ENCODE measurements around the gene C19orf25. TPM values are rescaled to one million over a fixed set of nuclear protein-coding genes. Genes with fewer than 3 reads are reported as not detected.
A peak's percentile ranks its signal among the peaks of the same experiment; 100 is the strongest.

Gene C19orf25
- total RNA-seq, 1 donor from 2014 or later: 31.4 TPM

DNA sequence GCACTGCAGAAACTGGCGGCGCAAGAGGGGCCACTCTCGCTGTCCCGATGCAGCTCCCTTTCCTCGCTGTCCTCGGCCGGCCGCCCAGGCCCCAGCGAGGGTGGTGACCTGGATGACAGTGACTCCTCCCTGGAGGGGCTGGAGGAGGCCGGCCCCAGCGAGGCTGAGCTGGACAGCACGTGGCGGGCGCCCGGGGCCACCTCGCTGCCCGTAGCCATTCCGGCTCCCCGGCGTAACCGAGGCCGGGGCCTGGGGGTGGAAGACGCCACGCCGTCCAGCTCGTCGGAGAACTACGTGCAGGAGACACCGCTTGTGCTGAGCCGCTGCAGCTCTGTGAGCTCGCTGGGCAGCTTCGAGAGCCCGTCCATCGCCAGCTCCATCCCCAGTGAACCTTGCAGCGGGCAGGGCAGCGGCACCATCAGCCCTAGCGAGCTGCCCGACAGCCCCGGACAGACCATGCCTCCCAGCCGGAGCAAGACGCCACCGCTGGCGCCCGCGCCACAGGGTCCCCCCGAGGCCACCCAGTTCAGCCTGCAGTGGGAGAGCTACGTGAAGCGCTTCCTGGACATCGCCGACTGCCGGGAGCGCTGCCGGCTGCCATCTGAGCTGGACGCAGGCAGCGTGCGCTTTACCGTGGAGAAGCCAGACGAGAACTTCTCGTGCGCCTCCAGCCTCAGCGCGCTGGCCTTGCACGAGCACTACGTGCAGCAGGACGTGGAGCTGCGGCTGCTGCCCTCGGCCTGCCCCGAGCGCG lies 12.4 kb downstream of the C19orf25 start:
- DNase-seq (ENCODE audit: low read depth): no peak

DNA sequence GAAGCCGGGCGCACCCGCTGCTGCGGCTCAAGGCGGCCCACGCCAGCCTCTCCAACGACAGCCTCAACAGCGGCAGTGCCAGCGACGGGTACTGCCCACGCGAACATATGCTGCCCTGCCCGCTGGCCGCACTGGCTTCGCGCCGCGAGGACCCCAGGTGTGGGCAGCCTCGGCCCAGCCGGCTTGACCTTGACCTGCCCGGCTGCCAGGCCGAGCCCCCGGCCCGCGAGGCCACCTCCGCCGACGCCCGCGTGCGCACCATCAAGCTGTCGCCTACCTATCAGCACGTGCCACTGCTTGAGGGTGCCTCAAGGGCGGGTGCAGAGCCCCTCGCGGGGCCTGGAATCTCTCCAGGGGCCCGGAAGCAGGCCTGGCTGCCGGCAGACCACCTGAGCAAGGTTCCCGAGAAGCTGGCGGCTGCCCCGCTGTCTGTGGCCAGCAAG lies 13.0 kb downstream of the C19orf25 start:
- DNase-seq (ENCODE audit: low read depth): no peak

DNA sequence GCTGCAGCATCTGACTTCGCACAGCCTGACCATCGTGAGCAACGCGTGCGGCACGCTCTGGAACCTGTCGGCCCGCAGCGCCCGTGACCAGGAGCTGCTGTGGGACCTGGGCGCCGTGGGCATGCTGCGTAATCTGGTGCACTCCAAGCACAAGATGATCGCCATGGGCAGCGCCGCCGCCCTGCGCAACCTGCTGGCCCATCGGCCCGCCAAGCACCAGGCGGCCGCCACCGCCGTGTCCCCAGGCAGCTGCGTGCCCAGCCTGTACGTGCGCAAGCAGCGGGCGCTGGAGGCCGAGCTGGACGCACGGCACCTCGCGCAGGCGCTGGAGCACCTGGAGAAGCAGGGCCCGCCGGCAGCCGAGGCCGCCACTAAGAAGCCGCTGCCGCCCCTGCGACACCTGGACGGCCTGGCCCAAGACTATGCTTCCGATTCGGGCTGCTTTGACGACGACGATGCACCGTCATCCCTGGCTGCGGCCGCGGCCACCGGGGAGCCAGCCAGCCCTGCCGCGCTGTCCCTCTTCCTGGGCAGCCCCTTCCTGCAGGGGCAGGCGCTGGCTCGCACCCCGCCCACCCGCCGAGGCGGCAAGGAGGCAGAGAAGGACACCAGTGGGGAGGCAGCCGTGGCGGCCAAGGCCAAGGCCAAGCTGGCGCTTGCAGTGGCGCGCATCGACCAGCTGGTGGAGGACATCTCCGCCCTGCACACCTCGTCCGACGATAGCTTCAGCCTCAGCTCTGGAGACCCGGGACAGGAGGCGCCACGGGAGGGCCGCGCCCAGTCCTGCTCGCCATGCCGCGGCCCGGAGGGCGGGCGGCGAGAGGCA lies 13.6 kb downstream of the C19orf25 start:
- peak; percentile 19 for DNase-seq (ENCODE audit: low read depth)

DNA sequence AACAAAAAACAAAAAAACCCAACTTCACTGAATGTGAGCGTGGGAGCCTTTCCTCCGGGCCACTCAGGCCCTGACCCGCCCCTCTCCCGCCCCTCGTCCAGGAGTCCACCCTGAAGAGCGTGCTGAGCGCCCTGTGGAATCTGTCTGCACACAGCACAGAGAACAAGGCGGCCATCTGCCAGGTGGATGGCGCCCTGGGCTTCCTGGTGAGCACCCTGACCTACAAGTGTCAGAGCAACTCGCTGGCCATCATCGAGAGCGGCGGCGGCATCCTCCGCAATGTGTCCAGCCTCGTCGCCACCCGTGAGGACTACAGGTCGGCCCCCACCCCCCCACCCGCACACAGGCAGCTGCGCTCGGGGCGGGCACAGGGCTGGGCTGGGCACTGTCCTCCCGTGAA lies 17.2 kb downstream of the C19orf25 start:
- no peak for DNase-seq (ENCODE audit: low read depth)

DNA sequence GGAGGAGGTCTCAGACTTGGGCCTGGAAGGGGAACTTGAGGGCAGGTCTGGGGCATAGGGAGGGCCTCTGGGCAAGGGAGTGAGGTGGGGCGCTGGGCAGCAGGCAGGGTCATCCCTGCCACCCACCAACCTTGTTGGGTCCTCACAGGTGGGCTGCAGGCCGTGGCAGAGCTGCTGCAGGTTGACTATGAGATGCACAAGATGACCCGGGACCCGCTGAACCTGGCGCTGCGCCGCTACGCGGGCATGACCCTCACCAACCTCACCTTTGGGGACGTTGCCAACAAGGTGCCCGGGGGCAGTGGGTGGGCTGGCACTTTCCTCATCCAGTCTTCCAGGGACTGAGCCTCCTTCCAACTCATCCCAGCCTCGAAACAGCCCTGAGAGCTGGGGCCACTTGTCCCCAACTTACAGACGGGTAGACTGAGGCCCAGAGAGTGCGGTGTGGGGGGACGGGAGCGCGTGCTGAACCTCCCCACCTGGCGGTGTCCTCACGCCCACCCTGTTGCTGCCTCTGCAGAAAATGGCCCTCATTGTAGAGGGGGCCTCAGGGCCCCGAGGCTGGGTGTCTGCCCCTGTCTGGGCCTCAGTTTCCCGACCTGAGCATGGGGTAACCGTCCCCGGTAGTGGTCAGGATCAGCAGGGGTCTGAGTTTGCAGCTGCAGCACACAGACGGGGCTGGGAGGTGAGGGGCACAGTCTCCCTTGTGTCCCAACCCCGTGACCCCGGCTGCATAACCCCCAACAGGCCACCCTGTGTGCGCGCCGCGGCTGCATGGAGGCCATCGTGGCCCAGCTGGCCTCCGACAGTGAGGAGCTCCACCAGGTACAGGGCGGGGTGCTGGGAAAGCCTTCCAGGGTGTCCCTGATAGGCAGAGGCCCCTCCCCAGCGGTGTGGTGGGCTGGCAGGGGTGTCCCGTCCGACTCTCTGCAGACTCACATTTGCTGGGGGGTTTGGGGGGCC lies 18.7 kb downstream of the C19orf25 start:
- no peak for DNase-seq (ENCODE audit: low read depth)

DNA sequence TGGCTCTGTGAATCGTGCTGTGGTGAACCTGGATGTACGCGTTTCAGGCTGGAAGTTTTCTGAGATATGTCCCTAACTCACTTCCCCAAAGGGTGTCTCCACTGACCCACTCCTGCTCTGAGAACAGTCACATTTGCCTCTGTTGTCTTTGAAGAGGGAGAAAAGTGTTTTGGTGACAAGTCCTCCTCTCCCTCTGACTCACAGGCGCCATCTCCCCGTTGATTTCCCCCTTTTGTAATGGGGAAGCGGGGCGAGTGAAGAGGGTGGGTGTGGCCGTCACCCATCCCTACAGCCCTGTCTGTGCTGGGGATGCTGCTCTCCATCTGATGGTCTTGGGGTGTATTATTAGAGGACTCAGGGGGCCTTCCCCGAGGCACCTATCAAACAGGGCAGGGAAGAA lies 19.5 kb downstream of the C19orf25 start:
- no peak for DNase-seq (ENCODE audit: low read depth)

DNA sequence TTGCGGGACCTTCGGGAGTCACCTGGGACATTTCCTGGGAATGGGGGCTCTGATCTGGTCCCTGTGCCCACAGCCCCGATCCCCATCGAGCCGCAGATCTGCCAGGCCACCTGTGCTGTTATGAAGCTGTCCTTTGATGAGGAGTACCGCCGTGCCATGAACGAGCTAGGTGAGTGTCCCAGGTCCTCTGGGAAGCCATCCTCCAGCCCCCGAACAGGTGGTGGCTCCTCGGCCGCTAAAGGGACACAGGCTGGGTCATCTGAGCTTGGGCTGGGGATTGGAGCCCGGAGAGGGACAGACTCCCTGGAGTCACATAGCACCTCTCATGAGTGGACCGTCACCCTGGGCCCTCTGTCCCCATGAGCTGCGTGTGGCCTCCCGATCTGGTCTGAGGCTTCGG lies 21.1 kb downstream of the C19orf25 start:
- no peak for DNase-seq (ENCODE audit: low read depth)

DNA sequence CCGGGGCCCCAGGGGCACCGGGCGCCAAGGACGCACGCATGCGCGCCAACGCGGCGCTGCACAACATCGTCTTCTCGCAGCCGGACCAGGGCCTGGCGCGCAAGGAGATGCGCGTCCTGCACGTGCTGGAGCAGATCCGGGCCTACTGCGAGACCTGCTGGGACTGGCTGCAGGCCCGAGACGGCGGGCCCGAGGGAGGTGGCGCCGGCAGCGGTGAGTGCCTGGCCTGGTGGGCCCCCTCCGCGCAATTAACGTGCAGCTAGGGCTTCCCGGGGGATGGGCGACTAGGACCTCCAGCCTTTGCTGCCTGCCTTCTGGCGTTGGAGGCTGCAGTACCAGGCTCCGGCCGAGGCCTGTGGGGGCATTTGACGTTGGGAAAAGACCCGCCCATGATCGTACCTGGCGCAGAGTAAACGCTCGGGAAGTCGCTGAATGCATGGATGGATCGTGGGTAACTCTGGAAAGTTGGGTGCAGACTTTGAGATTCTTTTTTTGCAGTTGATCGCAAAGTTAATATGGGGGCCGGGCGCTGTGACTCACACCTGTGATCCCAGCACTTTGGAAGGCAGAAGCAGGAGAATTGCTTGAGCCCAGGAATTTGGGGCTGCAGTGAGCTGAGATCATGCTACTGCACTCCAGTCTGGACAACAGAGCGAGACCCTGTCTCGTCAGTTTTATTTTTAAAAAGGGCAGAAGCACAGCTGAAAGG lies 21.8 kb downstream of the C19orf25 start:
- DNase-seq (ENCODE audit: low read depth): no peak

DNA sequence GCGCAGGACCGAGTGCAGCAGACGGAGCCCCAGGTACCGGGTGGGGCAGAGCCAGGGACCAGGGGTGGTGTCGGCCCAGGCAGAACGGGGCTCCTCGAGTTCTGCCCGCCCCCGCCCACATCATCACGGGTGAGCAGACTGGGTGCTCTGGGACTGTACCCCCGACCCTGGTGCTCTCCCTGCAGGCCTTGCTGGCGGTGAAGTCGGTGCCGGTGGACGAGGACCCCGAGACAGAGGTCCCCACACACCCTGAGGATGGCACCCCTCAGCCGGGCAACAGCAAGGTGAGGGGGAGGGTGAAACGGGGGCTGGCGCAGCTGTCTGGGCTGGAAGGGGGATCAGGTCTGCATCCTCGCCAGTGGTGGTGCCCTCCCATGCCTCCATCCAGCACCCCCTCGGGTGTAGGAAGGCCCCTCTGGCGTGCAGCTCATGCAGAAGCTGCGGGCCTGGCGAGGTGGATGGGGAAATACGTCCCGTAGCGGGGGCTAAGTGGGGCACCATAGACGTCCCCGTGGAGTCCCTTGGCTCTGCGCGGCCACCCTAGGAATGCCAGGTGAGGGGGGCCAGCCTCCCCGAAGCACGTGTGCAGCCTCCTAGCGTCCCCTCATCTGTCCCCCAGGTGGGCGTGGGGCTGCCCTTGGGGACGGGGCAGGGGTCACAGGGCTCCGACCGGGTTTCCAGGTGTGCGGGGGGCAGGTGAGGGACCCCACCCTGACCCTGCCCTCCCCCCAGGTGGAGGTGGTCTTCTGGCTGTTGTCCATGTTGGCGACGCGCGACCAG lies 22.7 kb downstream of the C19orf25 start:
- no peak for DNase-seq (ENCODE audit: low read depth)

DNA sequence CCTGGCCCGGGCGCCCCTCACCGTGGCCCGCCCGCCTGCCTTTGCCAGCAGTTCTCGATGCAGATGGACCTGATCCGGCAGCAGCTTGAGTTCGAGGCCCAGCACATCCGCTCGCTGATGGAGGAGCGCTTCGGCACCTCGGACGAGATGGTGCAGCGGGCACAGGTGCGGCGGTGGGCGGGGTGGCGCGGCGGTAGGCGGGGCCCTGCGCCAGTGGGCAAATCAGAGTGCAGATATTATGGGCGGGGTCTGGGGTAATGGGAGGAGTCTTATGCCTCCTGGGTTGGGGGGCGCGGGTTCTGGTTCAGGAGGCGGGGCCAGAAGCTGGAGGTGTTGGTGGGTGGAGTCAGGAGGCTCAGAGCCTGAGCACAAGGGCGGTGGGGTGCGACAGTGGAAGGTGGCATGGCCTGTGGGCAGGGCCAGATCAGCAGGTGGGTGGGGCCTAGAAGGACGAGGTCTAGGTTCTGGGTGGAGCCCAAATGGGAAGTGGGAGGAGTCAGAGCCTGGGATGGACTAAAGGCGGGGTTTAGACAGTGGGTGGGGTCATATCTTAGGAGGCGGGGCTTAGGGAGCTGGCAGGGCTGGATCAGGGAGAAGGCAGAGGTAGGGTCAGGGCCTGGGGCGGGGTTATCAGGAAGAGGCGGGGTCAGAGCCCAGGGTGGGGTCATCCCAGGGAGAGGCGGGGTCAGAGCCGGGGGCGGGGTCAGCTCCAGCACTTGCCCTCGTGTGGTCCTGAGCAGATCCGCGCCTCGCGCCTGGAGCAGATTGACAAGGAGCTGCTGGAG lies 23.5 kb downstream of the C19orf25 start:
- DNase-seq (ENCODE audit: low read depth): peak; percentile 18

DNA sequence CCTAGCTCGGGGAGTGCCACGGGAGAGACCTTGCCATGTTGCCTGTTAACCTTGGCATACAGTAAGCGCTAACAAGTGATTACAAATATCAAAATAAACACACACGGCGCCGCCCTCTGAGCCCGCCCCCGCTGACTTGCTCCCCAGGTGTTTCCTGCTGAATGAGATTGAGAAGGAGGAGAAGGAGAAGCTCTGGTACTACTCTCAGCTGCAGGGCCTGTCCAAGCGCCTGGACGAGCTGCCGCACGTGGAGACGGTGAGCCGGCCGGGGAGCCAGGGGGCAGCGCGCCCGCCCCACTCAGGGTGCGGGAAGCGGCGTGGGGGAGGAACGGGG lies 24.0 kb downstream of the C19orf25 start:
- no peak for DNase-seq (ENCODE audit: low read depth)

DNA sequence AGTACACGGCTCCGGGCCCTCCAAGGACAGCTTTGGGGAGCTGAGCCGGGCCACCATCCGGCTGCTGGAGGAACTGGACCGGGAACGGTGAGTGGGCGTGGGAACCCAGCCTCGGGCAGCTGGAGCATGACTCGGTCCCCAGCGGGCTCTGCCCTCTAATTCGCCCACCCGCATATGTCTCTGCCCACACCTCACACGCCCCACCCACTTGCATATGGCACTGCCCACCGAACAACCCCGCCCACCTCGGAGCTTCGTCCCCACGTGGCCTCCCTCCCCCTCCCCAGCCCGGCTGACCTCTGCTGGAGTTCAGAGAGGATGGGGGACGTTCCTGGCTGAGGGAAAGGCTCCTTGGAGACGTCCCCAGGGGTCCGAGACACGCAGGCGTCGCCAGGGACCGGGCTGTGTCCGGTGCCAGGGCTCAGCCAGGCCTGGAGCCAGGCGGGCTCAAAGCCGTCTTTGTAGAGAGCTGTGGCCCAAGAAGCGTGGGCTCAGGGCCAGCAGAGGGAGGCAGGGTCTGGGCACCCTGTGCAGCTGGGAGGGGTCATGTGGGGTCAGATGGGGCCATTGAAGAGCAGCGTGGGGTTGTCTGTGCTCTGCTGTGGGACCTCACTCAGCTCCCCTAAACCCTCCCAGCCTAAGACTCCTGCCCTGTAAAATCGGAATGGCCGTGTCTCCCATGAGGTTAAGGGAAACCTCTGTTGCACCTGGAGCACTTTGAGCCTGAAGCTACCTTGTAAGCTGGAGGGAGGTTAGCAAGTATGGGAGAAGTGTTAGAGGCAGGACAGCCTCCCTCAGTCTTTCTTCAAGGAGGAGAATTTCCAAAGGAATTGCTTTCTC lies 25.3 kb downstream of the C19orf25 start:
- peak; percentile 33 for DNase-seq (ENCODE audit: low read depth)

DNA sequence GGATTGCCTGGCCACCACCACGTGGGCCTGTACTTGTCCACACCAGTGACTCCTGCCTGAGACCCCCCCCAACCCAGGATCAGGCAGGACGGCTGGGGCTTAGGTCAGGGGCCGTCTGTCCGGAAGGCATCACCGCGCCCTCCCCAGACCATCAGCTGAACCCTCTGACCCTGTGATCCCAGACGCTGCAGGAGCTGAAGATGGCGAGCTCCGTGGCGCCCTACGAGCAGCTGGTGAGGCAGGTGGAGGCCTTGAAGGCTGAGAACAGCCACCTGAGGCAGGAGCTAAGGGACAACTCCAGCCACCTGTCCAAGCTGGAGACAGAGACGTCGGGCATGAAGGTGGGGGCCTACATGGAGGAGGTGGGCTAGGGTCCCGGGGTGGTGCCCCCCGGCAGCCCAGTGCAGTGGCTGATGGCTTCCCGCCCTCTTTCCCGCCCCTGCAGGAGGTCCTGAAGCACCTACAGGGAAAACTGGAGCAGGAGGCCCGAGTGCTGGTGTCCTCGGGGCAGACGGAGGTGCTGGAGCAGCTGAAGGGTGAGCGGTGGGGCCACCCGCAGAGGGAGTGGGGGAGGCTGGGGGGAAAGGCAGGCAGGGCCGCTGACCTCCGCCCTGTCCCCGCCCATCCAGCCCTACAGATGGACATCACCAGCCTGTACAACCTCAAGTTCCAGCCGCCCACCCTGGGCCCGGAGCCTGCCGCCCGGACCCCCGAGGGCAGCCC lies 26.1 kb downstream of the C19orf25 start:
- no peak for DNase-seq (ENCODE audit: low read depth)

DNA sequence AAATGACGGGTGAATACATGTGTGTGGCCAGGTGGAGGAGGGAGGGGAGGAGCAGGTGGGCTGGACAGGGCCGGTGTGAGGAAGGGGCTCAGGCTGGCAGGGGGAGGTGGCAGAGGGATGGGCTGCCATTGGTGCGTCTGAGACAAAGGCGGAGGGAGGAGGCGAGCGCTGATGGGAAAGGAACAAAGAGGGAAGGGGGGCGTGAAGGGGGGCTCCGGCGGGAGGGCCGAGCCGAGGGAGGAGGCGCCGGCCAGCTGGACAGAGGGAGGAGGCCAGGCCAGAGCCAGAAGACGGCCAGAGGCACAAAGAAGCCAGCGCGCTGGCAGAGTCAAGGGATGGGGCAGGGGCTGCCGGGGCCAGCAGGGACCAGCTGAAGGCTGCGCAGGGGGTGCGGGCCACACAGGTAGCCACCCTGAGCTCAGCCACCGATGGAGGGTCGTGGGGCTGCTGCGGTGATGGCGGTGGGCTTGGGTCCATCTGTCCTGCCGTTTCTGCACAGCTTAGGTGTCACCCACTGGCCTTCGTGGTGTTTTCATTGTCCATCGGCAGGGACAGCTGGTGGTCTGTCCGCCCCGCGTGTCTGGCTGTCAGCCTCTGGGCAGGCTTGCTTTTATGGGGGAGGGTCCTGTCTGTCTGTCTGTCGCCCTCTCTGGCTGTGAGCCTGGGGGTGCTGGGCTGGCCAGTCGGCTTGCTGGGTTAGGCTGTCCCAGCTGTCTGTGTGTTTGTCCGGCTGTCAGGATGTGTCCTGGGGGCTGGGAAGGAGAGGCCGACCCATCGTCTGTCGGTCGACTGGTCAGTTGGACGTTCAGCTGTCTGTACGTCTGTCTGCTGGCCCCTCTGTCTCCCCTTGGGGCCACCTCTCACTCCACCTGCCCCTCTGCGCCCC lies 26.9 kb downstream of the C19orf25 start:
- no peak for DNase-seq (ENCODE audit: low read depth)

DNA sequence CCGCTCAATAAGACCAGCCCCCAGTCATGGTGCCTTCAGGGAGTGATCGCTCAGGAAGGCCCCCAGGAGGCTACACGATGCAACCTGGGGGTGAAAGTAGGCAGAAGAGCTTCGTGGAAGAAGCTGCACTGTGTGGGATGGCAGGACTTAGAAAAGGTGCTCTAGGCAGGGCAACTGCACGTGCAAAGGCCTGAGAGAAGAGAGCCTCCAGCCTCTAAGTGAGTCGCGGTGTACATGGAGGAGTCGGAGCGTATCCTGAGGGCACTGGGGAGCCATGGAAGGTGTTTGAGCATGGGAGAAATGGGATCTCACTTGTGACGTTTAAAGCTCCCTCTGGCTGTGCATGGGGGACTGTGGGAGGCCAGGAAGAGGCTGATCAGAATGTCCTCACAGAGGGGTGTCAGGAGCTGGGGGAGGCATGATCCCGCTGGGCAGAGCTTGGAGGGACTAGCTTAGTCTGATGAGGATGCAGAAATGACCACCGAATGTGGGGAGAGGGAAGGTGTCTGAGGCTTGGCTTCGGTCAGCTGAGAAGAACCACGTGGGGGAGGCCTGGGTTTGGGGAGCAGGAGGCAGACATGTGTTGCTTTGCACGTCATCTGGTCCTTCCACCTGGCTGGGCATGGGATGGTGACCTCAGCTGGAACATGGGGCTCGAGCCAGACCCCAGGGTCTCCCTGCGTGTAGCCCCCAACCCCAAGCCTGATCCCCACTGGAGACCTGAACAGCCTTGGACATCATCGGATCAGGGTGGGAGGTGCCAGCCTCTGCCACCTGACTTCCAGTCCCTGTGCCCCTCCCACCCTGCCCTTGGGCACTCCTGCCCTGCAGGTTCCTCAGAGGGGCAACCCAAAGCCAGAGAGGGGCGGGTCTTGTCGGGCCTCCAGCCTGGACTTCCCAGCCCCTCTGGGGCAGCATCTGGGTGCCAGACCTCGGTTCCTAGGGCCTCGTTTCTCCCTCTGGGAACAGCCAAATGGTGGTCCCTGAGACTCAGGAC lies 28.0 kb downstream of the C19orf25 start:
- no peak for DNase-seq (ENCODE audit: low read depth)
